Lung (tissue), 12 donors: ENCODE results near the gene SDHAF2. TPM values are rescaled to one million over a fixed set of nuclear protein-coding genes. Genes with fewer than 3 reads are reported as not detected.
A peak's percentile ranks its signal among the peaks of the same experiment; 100 is the strongest.

Experiments used
- ATAC-seq: fragments of 200-7000 bp; cut with Tn5 transposase; one replicate; pipeline ENCODE4 v1.9.1; 2020; ENCODE audit warnings: moderate number of reproducible peaks; ENCODE audit not compliant: insufficient read depth, low FRiP score
- DNase-seq, 3 donors: peaks; one replicate each; pipeline ENCODE4 v3.0.0-alpha.2; 2013 to 2017
- H3K27ac ChIP-seq, 2 donors: one replicate each; pipeline ENCODE4 v1.5.1; 2013; ENCODE audit warnings: mild to moderate bottlenecking in 2 of 2, moderate library complexity in 2 of 2, control low read depth in 1 of 2, inconsistent platforms in 1 of 2, low read depth in 1 of 2, low read length in 1 of 2
- H3K27me3 ChIP-seq, 3 donors: one replicate each; pipeline ENCODE4 v1.5.1; 2013; ENCODE audit warnings: low read length in 2 of 3; ENCODE audit not compliant: control insufficient read depth in 3 of 3, insufficient read depth in 3 of 3
- H3K36me3 ChIP-seq, 4 donors: one replicate each; pipeline ENCODE4 v1.5.1; 2013; ENCODE audit warnings: low read length in 4 of 4, mild to moderate bottlenecking in 1 of 4, moderate library complexity in 1 of 4; ENCODE audit not compliant: control insufficient read depth in 4 of 4, insufficient read depth in 4 of 4
- H3K4me1 ChIP-seq, 5 donors: one replicate each; pipeline ENCODE4 v1.5.1; 2013; ENCODE audit warnings: low read length in 5 of 5, mild to moderate bottlenecking in 2 of 5, moderate library complexity in 1 of 5; ENCODE audit not compliant: control insufficient read depth in 5 of 5, insufficient read depth in 5 of 5
- H3K4me3 ChIP-seq: one replicate; pipeline ENCODE4 v1.5.1; 2013; ENCODE audit warnings: mild to moderate bottlenecking, control low read depth, moderate library complexity
- H3K9ac ChIP-seq, 2 donors: one replicate each; pipeline ENCODE4 v1.5.1; 2013; ENCODE audit warnings: low read length in 2 of 2, control low read depth in 1 of 2; ENCODE audit not compliant: insufficient read depth in 1 of 2
- H3K9me3 ChIP-seq, 4 donors: one replicate each; pipeline ENCODE4 v1.5.1; 2013; ENCODE audit warnings: low read length in 3 of 4, mild to moderate bottlenecking in 1 of 4, moderate library complexity in 1 of 4; ENCODE audit not compliant: control insufficient read depth in 4 of 4, insufficient read depth in 3 of 4
- WGBS, 2 donors: extraction: QIAGEN DNeasy Blood & Tissue Kit; methylation state at CpG; one replicate each; pipeline ENCODE4 v1.1.7; 2013; 5-methylcytosine and 5-hydroxymethylcytosine counted together
- polyA plus RNA-seq, 2 donors: library from polyadenylated mRNA; stranded (reverse); fragments of 200-250 nt; gene quantifications; one replicate each; pipeline ENCODE4 v1.2.1, GENCODE V29; 2013
- total RNA-seq, 2 donors: library from RNA; depleted of rRNA in 1 of 2; stranded (reverse); fragments of >200 nt in 1 of 2; gene quantifications; one replicate each; pipeline ENCODE4 v1.2.1, GENCODE V29; 2014 to 2021
- TF ChIP-seq, protein P1 (sequence below): IDR thresholded peaks from 2 replicates; pipeline ENCODE4 v1.5.1; 2012; ENCODE audit warnings: mild to moderate bottlenecking; ENCODE audit errors: control extremely low read depth, extremely low read depth
- donor health status: control.
- donor health status: control.
- donor health status: Bipolar disorder and iron deficiency.
- donor health status: healthy.
- donor health status: DM: yes; HTN: yes; CAD: no.

Gene SDHAF2
- total and polyA plus RNA-seq, 4 donors: 39.6 to 53.4 (median 43.9) TPM

DNA sequence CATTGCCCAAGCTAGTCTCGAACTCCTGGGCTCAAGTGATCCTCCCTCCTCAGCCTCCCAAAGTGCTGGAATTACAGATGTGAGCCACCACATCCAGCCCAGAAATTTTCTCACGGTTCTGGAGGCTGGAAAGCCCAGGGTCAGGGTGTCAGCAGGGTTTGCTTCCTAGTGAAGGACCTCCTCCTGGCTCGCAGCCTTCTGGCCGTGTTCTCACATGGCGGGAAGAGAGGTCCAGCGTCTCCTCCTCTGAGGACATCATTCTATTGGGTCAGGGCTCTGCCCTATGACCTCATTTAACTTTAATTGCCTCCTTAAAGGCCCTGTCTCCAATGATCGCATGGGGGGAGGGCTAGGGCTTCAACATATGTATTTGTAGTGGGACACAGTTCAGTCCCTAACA lies 38.1 kb downstream of the SDHAF2 start:
- ATAC-seq: no peak
- no peak overlapping the region for H3K4me3 ChIP-seq
- H3K4me1 ChIP-seq: no peaks in the 10 kb centered on the region
- no peak overlapping the region for H3K9ac ChIP-seq
- WGBS, 2 donors: 83 to 86% methylated on average over 7 of the region's 7 CpGs
- DNase-seq: no peak
- H3K9me3 ChIP-seq: no peaks in the 10 kb centered on the region
- TF ChIP-seq, protein P1, sequence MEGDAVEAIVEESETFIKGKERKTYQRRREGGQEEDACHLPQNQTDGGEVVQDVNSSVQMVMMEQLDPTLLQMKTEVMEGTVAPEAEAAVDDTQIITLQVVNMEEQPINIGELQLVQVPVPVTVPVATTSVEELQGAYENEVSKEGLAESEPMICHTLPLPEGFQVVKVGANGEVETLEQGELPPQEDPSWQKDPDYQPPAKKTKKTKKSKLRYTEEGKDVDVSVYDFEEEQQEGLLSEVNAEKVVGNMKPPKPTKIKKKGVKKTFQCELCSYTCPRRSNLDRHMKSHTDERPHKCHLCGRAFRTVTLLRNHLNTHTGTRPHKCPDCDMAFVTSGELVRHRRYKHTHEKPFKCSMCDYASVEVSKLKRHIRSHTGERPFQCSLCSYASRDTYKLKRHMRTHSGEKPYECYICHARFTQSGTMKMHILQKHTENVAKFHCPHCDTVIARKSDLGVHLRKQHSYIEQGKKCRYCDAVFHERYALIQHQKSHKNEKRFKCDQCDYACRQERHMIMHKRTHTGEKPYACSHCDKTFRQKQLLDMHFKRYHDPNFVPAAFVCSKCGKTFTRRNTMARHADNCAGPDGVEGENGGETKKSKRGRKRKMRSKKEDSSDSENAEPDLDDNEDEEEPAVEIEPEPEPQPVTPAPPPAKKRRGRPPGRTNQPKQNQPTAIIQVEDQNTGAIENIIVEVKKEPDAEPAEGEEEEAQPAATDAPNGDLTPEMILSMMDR: no peak
- H3K27me3 ChIP-seq: no peaks in the 10 kb centered on the region
- H3K36me3 ChIP-seq: peaks cover 0 to 10% (median under 1%) of the 10 kb centered on the region in 4 donors
- no peak overlapping the region for H3K27ac ChIP-seq

DNA sequence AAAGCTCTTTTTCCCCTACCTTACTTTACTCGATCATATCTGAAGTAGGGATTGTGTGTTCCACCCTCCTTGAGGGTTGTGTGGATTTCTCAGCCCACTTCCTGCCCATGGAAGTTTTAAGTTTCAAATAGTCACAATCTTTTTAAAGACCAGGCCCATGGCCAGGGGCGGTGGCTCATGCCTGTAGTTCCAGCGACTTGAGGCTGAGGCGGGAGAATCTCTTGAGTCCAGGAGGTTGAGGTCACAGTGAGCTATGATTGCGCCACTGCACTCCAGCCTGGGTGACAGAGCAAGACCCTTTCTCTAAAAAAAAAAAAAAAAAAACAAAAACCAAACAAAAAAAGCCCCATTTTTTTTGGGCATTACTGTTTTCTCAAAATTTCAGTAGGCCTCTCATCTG lies 42.4 kb downstream of the SDHAF2 start:
- H3K36me3 ChIP-seq: peaks cover 0 to 10% (median under 1%) of the 10 kb centered on the region in 4 donors
- H3K9ac ChIP-seq: no peak overlapping the region
- H3K4me1 ChIP-seq: no peaks in the 10 kb centered on the region
- DNase-seq: no peak
- H3K9me3 ChIP-seq: no peaks in the 10 kb centered on the region
- peak overlapping the region; percentile 37 to 83 for H3K27ac ChIP-seq
- ATAC-seq: no peak
- WGBS, 2 donors: 47 to 81% methylated on average over 5 of the region's 5 CpGs
- H3K27me3 ChIP-seq: no peaks in the 10 kb centered on the region
- no peak overlapping the region for H3K4me3 ChIP-seq
- TF ChIP-seq, protein P1: no peak

DNA sequence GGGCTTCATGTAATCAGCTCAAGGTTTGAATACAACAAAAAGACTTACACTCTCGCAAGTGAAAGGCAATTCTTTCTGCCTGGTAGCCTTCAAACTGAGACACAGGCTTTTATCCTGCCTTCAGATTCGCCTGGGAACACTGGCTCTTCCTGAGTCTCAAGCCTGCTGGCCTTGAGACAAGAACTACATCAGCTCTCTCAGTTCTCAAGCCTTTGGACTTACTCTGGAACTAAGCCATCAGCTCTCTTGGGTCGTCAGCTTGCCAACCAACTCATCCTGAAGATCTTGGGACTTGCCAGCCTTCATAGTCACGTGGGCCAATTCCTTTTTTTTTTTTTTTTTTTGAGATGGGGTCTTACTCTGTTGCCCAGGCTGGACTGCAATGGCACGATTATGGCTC lies 42.9 kb downstream of the SDHAF2 start:
- Histone ChIP-seq H3K27me3 (no peaks in the 10 kb centered on the region), H3K4me3 (no peak overlapping the region), H3K9ac (no peak overlapping the region), H3K4me1 (no peaks in the 10 kb centered on the region), H3K27ac (peak overlapping the region in 1 of 2 donors; percentile 37), H3K36me3 (peaks cover 0 to 10% (median under 1%) of the 10 kb centered on the region in 4 donors), H3K9me3 (no peaks in the 10 kb centered on the region)
- DNase-seq (no peak), ATAC-seq (no peak)
- TF ChIP-seq, protein P1: no peak
- WGBS, 2 donors: 71 to 80% methylated on average over 5 of the region's 5 CpGs

DNA sequence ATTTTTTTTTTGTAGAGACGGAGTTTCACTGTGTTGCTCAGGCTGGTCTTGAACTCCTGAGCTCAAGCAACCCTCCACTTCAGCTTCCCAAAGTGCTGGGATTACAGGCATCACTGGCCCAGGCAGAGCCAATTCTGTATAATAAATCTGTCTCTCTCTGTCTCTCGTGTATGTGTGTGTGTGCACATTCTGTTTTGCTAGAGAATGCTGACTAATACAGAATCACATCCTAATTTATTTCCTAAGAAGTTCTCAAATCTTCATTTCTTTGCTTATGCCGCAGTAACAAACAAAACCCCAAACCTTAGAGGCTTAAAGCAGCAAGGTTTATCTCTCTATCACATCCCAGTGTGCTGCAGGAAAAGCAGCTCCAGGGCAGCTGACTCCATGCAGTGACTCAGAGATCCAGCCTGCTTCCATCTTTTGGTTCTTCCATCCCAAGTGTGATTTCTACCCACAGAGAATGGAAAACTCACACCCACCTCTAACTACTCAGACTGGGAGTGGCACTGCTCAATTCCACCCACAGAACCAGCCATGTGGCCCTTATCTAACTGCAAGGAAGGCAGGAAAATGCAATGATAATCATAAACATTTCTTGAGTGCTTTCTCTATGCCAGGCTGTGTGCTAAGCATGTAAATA lies 43.6 kb downstream of the SDHAF2 start:
- no peak overlapping the region for H3K4me3 ChIP-seq
- no peaks in the 10 kb centered on the region for H3K9me3 ChIP-seq
- H3K27me3 ChIP-seq: no peaks in the 10 kb centered on the region
- TF ChIP-seq, protein P1: no peak
- H3K36me3 ChIP-seq: peaks cover 0 to 10% (median under 1%) of the 10 kb centered on the region in 4 donors
- no peak for DNase-seq
- no peak overlapping the region for H3K27ac ChIP-seq
- H3K9ac ChIP-seq: no peak overlapping the region
- H3K4me1 ChIP-seq: no peaks in the 10 kb centered on the region
- no peak for ATAC-seq
- WGBS, 2 donors: 92 to 93% methylated on average over 3 of the region's 3 CpGs
